HFF-Myc (cell line): ENCODE results near the gene TRAF2.

Experiments
- DNase-seq: peaks from one replicate; pipeline ENCODE4 v3.0.0-alpha.2; 2011; ENCODE audit warnings: low read depth; ENCODE audit errors: extremely low read depth
- H3K4me3 ChIP-seq: replicated peaks from 2 replicates; pipeline ENCODE4 v1.5.1; 2011; ENCODE audit warnings: low read depth, mild to moderate bottlenecking, control low read depth, low read length
- TF ChIP-seq, protein P1 (sequence below): IDR thresholded peaks from 2 replicates; pipeline ENCODE4 v1.5.1; 2012; ENCODE audit warnings: mild to moderate bottlenecking, low read depth, low read length, control low read depth; ENCODE audit errors: missing control alignments

The TRAF2 gene

DNA sequence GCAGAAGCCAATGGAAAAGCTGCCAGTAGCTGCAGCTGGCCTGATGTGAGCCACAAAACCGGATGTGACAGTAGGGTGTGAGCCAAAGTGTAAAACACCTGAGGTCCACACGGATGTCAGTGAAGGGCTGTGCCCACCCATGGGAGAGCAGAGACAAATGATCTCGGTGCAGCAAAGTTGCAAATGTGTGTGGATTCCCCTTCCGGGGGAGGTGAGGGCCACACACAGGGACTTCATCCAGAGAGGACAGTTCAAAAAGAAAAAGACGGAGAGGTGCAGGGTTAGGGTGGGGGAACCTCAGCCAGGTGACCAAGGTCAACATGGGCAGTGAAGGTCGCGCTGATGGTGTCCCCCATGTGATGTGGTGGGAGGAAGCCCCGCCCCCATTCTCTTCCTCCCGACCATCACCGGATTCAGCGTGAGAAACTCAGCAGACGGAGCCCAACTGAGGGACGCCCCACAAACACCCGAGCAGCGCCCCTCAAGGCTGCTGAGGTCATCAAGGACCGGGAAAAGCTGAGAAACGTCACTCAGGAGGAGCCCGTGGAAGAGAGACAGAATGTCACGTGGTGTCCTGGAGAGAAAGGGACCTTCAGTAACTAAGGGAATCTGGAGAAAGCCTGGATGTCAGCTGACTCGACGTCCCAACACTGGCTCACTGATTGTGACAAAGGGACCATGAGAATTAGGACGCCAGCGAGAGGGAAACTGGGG, 79.6 kb downstream of the TRAF2 start:
- DNase-seq = no peak
- TF ChIP-seq, protein P1, sequence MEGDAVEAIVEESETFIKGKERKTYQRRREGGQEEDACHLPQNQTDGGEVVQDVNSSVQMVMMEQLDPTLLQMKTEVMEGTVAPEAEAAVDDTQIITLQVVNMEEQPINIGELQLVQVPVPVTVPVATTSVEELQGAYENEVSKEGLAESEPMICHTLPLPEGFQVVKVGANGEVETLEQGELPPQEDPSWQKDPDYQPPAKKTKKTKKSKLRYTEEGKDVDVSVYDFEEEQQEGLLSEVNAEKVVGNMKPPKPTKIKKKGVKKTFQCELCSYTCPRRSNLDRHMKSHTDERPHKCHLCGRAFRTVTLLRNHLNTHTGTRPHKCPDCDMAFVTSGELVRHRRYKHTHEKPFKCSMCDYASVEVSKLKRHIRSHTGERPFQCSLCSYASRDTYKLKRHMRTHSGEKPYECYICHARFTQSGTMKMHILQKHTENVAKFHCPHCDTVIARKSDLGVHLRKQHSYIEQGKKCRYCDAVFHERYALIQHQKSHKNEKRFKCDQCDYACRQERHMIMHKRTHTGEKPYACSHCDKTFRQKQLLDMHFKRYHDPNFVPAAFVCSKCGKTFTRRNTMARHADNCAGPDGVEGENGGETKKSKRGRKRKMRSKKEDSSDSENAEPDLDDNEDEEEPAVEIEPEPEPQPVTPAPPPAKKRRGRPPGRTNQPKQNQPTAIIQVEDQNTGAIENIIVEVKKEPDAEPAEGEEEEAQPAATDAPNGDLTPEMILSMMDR = no peak
- H3K4me3 ChIP-seq = no peak overlapping the region

DNA sequence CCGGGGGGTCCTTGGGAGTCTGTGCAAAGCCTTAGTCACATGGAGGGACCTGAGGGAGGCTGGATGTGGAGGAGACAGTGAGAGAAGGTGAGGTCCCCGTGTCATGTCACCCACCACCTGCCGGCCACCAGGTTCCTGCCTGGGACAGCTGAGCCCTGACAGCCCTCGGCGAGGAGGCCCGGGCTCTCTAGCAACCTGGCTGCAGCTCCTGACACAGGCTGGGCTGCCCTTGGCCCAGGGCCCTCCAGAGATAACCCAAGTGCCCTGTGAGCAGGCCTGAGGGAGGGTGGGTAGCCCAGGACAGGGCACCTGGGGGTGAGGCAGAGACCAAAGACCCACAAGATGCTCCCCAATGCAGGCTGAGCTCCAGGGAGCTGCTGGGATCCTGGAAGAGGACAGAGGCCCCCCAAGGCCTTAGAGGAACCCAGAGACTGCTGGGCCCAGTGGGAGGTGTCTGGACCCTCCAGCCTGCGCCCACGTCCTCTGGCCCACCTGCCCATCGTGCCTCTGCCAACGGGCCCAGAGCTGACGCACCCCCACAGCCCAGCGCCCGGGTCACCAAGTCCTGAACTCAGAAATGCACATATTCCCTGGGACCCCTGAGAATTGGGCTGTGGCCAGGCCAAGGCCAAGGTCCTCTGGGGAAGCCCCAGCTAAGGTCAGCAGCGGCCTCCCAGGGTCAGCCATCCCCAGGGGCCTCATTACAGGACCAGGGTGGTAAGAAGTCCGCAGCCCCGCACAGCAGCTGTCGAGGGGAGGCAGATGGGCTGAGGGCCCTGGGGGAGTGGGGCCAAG, 82.2 kb downstream of the TRAF2 start:
- H3K4me3 ChIP-seq = no peak overlapping the region
- DNase-seq = no peak
- TF ChIP-seq, protein P1 = no peak

DNA sequence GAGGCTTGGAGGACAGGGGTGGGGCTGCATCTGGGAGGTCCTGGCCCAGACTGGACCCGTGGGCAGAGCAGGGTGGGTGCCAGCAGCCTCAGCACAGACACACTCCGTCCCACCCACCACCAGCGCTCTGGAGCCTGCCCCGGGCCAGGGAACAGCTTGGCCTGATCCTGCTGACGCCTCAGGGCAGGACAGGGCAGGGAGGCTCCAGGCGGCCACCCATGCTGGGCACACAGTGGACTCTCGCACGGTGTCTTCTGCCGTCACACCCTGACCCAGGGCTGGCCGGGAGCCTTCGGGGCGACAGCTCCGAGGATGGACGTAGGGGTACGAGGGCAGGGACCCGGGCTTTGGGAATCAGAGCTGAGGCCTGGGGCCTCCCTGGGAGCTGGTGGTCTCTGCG, 82.8 kb downstream of the TRAF2 start:
- TF ChIP-seq, protein P1 = no peak
- no peak for DNase-seq
- no peak overlapping the region for H3K4me3 ChIP-seq

DNA sequence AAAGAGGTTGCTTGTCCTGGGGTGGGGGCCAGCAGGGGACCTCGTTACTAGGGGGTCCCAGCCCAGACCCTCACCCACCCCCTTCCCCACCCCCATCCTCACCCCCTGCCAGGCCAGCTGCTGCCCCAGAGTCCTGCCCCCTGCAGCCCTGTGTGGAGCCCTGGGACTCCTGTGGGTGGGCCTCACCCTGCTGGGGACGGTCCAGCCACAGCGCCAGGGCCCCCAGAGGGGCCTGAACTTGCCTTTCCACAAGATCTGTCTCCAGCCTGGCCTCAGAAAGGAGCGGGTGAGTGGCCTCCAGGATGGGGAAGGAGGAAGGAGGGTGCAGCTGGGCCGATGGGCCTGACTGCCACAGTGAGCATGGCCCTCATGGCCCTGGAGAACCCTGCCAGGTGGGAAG, 83.5 kb downstream of the TRAF2 start:
- no peak overlapping the region for H3K4me3 ChIP-seq
- TF ChIP-seq, protein P1 = no peak
- no peak for DNase-seq

DNA sequence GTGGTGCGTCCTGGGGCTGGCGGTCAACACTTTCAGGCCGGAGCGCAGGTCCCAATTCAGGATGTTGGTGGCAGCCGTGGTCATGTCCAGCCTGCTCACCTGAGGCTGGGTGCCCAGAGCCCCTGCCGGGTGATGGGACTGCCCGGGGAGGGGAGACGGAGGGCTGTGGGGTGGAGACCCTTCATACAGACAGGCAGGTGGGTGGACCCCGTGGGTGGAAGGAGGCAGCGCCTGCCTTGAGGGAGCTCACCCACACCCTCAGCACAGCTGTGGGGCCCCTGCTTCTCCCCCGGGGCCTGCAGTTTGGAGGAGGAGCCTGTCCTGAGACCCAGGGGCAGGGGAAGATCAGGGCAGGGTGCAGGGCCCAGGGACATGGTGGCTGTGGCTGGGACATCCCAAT, 84.0 kb downstream of the TRAF2 start:
- TF ChIP-seq, protein P1 = no peak
- no peak overlapping the region for H3K4me3 ChIP-seq
- DNase-seq = no peak

DNA sequence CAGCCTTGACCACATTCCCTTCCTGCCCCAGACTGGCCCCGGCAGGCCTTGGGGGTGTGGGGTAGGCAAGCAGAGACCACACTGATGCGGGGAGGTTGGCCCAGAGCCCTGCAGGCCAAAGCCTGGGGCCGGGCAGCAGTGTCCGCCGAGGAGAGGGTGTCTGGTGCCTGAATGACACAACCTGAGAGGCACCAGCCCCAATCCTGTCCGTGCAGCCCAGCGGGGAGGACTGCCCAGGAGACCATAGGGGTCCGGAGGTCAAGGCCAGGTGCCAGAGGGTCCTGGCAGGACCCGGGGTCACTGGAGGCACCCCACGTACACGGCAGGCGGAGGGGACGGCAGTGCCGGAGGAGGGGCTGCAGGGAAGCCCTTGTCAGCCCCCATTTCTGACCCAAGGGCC, 85.4 kb downstream of the TRAF2 start:
- no peak for DNase-seq
- H3K4me3 ChIP-seq = no peak overlapping the region
- TF ChIP-seq, protein P1 = no peak
